Measurements from ENCODE around the gene SRPK1.
A peak's percentile ranks its signal among the peaks of the same experiment; 100 is the strongest.

Gene SRPK1

GRCh38 chr6:35810971-35811698, 109.8 kb downstream of the SRPK1 start:
- DNase-seq, result peak; percentile 62

- DNase-seq, result no peak
These were observed 111.1 kb downstream of the SRPK1 start for GRCh38 chr6:35809809-35810208.

GRCh38 chr6:35808688-35809087, 112.2 kb downstream of the SRPK1 start:
- DNase-seq, result no peak

GRCh38 chr6:35804996-35805736, 115.7 kb downstream of the SRPK1 start, which contains the start of gene LHFPL5:
LHFPL5 (plus strand) TSS chr6:35805352; CDS start chr6:35805671, 319 bp downstream.
- no peak for DNase-seq

- DNase-seq, result no peak
These were observed 119.8 kb downstream of the SRPK1 start for GRCh38 chr6:35801148-35801547.

- no peak for DNase-seq
These were observed 122.2 kb downstream of the SRPK1 start for GRCh38 chr6:35798706-35799105.

- no peak for DNase-seq
These were observed 122.9 kb downstream of the SRPK1 start for GRCh38 chr6:35797837-35798526.

GRCh38 chr6:35796236-35796635, 124.7 kb downstream of the SRPK1 start:
- no peak for DNase-seq

GRCh38 chr6:35795453-35796071, 125.3 kb downstream of the SRPK1 start:
- no peak for DNase-seq

- DNase-seq, result no peak
These were observed 126.1 kb downstream of the SRPK1 start for GRCh38 chr6:35794536-35795452.

- DNase-seq, result no peak
These were observed 130.2 kb downstream of the SRPK1 start for GRCh38 chr6:35790683-35791082.

GRCh38 chr6:35788423-35788982, 132.4 kb downstream of the SRPK1 start:
- no peak for DNase-seq

GRCh38 chr6:35787266-35788218, 133.4 kb downstream of the SRPK1 start:
- DNase-seq, result no peak

GRCh38 chr6:35786810-35787209, 134.1 kb downstream of the SRPK1 start:
- DNase-seq, result no peak

GRCh38 chr6:35786272-35786671, 134.6 kb downstream of the SRPK1 start:
- DNase-seq, result no peak

- no peak for DNase-seq
These were observed 136.7 kb downstream of the SRPK1 start for GRCh38 chr6:35784200-35784599.
